ENCODE measurements around the gene CYB5A. TPM values are rescaled to one million over a fixed set of nuclear protein-coding genes. Genes with fewer than 3 reads are reported as not detected.

CYB5A gene
- total and polyA plus RNA-seq, 9 of the 15 experiments (the other 6 are each of a cell fraction or from before 2014, with no cell fraction given) = 11.9 to 22.6 (median 14.1) TPM

GRCh38 chr18:74225193-74225840 is 66.4 kb downstream of the CYB5A start (continued):
- peak; percentile 26; the same call in 1 of the 2 replicates for TF ChIP-seq FOSL1 (tag; conservative IDR thresholded peaks at IDR 0.05)
- TF ChIP-seq SREBF2 (CRISPR knock-in tag; IDR thresholded peaks at IDR 0.05) = no peak
- no peak for TF ChIP-seq ZFP36 (IDR thresholded peaks at IDR 0.05; ENCODE audit: low read depth, low read length, partially characterized antibody)
- TF ChIP-seq PHB2 (IDR thresholded peaks at IDR 0.05; ENCODE audit: low read depth) = no peak
- TF ChIP-seq ZSCAN29 (IDR thresholded peaks at IDR 0.05) = no peak
- no peak for TF ChIP-seq CBFB (CRISPR knock-in tag; IDR thresholded peaks at IDR 0.05)
- peak; percentile 73 for TF ChIP-seq CBFA2T2 (conservative IDR thresholded peaks at IDR 0.05)
- TF ChIP-seq ZNF121 (CRISPR knock-in tag; conservative IDR thresholded peaks at IDR 0.05) = no peak
- TF ChIP-seq TAF9B (IDR thresholded peaks at IDR 0.05; ENCODE audit: partially characterized antibody) = no peak
- TF ChIP-seq RAD21 (CRISPR knock-in tag; conservative IDR thresholded peaks at IDR 0.05 in 1 of 2, IDR thresholded peaks at IDR 0.05 in 1 of 2) = no peak
- TF ChIP-seq, protein P1, sequence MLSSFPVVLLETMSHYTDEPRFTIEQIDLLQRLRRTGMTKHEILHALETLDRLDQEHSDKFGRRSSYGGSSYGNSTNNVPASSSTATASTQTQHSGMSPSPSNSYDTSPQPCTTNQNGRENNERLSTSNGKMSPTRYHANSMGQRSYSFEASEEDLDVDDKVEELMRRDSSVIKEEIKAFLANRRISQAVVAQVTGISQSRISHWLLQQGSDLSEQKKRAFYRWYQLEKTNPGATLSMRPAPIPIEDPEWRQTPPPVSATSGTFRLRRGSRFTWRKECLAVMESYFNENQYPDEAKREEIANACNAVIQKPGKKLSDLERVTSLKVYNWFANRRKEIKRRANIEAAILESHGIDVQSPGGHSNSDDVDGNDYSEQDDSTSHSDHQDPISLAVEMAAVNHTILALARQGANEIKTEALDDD (IDR thresholded peaks at IDR 0.05) = peak; percentile 74; the same call in 1 of the 2 replicates
- TF ChIP-seq DACH1 (IDR thresholded peaks at IDR 0.05; ENCODE audit: partially characterized antibody) = no peak
- TF ChIP-seq FUS (optimal IDR thresholded peaks at IDR 0.05; ENCODE audit: low read depth, low read length) = no peak
- TF ChIP-seq BCOR (IDR thresholded peaks at IDR 0.05) = no peak
- TF ChIP-seq ARID1B (IDR thresholded peaks at IDR 0.05) = peak; percentile 71
- no peak for TF ChIP-seq NFRKB (IDR thresholded peaks at IDR 0.05; ENCODE audit: low read depth)
- TF ChIP-seq BHLHE40 (IDR thresholded peaks at IDR 0.05; ENCODE audit: low read length) = peak; percentile 26; the same call in 1 of the 2 replicates
- TF ChIP-seq TGIF2 (CRISPR knock-in tag; IDR thresholded peaks at IDR 0.05) = no peak
- no peak for TF ChIP-seq DNMT1 (IDR thresholded peaks at IDR 0.05)
- no peak for TF ChIP-seq GABPA (tag; conservative IDR thresholded peaks at IDR 0.05; ENCODE audit: low read depth)
- TF ChIP-seq TCF3 (CRISPR knock-in tag; IDR thresholded peaks at IDR 0.05) = peak; percentile 76
- no peak for TF ChIP-seq PYGO2 (tag; IDR thresholded peaks at IDR 0.05)
- no peak for TF ChIP-seq HEY1 (CRISPR knock-in tag; IDR thresholded peaks at IDR 0.05; ENCODE audit: borderline replicate concordance)
- TF ChIP-seq NFYB (IDR thresholded peaks at IDR 0.05; ENCODE audit: extremely low read depth, insufficient read length) = peak; percentile 7
- TF ChIP-seq HNRNPLL (IDR thresholded peaks at IDR 0.05; ENCODE audit: low read depth, low read length, poor library complexity, severe bottlenecking) = no peak
- no peak for TF ChIP-seq SIRT6 (IDR thresholded peaks at IDR 0.05; ENCODE audit: low read depth, low read length)
